ENCODE results near the gene INPP4A.

Gene INPP4A

DNA sequence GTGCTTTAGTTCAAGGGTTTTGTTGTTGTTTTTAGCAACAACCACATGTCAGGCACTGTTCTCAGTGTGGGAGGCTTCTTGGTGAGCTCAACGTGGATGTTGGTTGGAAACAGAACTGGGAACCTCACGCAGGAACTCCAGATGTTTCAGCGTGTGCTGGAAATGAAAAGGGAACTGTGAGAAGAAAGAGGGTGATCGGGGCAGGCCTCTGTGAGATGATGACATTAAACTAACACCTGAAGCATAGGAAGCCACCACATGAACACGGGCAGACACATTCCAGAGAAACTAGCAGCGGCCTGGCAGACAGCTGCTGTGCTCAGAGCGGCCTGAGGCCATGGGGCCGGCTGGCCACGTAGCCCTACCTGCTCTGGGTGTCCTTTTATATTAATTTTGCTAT lies 97.2 kb downstream of the INPP4A start:
- no peak for DNase-seq (ENCODE audit: low spot score)

DNA sequence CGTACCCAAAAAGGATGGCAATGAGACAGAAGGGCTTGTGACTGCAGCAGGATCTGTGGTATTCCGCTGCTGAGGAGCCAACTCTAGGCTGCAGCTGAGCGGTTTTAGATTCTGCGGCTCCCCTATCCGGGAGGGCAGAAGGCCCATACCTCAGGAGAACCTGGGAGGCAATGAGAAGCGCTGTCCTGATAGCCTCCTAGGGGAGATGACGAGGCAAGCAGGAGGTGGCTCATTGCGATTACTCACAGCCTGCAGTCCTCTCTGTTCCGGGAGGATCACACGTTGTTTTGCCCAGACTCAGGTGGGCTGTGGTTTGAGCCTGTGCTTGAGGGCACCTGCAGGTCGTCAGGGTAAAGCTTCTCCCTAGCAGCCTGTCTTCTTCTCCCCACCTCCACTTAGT lies 98.6 kb downstream of the INPP4A start:
- DNase-seq (ENCODE audit: low spot score): no peak

DNA sequence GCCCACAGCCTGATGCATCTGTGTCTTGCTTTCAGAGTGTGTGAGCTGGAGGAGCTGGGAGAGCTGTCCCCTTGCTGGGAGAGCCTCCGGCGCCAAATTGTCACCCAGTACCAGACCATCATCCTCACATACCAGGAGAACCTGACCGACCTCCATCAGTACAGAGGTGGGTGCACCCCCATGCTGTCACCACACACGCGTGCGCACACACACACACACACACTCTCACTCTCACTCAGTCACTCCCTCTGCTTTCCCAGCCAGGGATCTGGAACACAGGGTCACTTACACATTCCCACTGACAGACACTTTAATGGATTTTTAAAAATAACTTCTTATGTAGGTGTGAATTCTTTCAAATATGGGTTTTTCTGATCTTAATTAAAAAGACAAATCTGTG lies 99.2 kb downstream of the INPP4A start:
- no peak for DNase-seq (ENCODE audit: low spot score)

DNA sequence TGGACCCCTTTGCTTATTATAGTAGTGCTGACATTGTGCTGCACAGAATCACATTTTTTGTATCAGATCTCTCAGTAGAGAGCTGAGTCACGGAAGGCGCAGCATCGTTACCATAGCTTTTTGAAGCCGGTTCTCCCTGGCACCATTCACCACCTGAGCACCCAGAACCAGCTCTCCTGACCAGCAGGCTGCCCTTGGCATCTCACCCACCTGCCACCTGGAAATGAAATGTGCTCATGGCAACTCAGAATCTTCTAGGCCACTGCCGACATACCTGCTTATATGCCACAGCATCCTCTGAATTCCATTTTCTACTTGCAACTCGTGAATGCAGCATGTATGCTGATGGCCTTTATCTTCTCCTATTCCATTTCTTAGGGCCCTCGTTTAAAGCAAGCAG lies 100.9 kb downstream of the INPP4A start:
- no peak for DNase-seq (ENCODE audit: low spot score)

DNA sequence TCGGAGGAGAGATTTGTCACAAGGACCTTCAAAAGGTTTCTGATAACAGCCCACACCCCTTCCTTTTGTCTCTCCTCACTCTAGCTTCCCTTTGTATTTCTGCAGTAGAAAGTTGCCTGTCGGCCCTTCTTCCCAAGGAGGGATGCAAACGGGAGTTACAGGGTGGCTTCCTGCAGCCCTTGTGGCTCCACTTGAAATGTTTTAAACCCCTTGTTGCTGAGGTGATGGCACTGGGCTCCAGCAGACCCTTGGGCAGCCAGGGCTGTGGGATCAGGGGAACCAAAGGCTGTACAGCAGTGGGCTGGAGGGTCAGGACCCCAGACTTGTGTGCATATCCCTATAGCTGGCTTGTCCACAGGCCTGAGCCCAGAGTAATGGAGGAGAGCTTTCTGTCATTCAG lies 101.5 kb downstream of the INPP4A start:
- DNase-seq (ENCODE audit: low spot score): no peak

DNA sequence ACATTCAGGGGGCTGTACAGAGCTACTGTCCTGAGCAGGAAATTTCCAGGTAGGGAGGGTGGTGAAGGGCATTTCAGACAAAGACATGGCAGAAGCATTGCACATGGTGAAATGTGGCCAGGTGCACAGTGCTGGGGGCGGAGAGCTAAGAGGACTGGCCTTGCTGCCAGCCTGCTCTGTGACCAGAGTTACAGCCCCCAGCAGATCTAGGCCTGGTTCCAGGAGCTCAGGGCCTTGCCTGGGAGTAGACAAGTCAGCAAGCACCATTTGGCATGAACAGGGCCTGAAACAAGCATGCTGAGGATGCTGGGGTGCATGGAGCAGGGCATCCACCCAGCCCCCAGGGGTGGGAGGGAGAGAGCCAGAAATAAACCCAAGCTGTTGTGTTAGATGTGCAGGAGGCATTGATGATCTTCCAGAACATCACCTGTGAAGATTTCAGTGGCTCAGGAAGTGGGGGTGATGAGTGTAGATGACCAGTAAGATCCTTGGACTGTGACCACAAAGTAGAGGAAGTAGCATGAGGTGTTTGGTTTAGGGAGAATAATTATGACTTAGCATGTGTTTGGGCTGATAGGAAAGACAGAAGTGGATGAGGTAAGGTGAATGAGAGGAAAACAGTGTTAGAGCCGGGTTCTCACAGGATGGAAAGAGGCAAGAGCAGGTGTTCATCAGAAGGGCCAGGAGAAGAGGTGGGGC lies 102.6 kb downstream of the INPP4A start:
- DNase-seq (ENCODE audit: low spot score): no peak

DNA sequence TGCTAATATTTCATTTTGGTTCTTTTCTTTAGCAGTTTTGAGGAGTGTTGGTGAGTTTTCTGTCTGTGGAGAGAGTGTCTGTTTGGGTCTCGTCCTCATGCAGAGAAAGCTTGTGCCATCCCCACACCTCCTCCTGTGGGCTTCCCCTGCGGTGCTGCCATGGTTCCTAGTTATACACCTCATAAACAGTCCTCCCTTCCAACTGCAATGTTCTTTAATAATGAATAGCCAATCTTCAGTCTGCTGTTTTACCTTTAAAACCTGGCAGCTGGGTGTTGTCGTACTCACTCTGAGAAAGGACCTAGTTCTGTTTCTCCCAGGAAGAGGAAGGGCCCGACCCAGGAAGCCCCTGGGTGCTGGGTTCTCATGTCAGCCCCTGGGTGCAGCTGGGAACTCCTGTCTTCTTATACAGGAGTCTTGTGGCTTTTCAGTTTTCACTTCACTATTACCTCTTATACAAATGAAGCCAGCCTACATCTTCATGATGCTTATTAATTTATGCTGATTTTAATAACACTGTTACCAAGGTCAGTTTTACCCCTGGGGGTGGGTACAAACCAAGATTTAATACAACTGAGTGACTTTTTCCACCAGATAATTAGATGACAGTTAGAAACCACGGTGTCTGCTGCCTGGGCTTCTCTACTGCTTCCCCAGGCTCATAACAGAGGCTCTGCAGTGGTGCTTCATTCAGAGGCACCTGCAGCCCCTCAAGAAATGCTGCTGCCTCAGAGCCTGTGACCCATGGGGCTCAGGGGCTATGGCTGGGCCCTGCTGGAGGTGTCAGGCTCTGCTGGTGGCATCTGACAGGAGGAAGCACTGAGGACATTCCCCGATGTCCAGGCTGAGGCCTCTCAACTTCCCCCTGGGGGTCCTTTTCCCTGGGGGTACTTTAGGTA lies 104.5 kb downstream of the INPP4A start:
- DNase-seq (ENCODE audit: low spot score): no peak

DNA sequence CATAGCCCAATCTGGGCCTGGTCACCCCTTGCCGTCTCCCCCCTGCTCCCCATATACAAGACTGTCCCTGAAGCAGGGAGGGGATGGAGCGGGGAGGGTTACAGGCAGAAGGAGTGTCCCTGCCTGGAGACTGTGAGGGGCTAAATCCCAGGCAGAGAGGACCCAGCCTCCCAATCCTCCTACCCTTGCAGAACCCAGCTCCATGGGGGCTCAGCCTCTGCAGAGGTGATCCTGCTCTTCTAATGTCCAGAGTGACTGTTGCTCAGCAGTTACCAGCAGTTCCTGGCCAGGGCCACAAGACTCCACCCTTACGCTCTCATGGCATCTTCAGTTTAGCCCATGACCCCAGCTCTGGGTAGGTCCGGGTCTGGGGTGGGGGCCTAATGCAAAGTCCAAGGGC lies 105.5 kb downstream of the INPP4A start:
- DNase-seq (ENCODE audit: low spot score): no peak

DNA sequence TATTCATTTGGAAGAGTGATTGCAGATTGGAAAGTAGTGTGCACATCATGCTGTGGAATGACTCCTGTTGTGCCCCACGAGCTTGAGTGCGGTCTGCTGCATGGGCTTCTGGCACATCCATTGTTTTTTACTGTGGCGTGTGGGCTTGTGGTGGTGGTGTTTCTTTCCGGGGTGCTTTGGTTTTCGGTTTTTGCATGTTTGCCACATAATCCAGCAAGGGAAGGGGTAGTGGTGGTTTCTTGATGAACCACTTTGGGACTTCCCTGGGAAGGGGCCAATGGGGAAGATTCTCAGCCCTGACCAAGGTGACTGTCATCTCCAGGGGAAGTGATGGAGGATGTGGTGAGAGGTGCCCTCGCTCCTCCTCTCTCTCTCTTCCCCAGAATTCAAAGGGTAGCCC lies 106.7 kb downstream of the INPP4A start:
- DNase-seq (ENCODE audit: low spot score): no peak

DNA sequence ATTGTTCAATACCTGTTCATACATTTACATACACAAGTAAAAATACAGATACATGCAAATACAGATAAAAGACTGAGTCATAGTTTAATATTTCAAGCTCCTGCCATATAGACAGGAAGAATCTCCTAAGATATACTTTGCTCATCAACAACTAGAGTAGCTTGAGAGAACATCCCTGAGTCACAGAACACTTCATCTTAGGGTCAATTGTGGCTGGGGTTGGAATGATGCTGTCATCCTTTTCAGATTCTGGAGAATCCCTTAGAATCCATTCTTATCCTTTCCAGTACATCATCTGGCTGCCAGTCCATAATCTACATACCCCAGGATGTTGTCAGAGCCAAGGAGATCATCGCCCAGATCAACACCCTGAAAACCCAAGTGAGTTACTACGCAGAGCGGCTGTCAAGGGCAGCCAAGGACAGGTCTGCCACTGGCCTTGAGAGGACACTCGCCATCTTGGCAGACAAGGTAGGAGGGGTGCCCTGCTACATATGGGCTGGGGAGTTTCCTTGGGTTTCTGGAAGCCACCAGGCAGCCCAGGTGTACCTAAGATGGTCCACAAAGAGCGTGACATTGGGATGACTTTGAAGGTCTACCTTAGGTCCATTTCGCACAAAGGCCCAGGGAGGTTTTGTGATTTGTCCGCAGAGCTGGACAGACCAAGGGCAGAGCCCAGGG lies 108.0 kb downstream of the INPP4A start:
- peak; percentile 23 for DNase-seq (ENCODE audit: low spot score)

DNA sequence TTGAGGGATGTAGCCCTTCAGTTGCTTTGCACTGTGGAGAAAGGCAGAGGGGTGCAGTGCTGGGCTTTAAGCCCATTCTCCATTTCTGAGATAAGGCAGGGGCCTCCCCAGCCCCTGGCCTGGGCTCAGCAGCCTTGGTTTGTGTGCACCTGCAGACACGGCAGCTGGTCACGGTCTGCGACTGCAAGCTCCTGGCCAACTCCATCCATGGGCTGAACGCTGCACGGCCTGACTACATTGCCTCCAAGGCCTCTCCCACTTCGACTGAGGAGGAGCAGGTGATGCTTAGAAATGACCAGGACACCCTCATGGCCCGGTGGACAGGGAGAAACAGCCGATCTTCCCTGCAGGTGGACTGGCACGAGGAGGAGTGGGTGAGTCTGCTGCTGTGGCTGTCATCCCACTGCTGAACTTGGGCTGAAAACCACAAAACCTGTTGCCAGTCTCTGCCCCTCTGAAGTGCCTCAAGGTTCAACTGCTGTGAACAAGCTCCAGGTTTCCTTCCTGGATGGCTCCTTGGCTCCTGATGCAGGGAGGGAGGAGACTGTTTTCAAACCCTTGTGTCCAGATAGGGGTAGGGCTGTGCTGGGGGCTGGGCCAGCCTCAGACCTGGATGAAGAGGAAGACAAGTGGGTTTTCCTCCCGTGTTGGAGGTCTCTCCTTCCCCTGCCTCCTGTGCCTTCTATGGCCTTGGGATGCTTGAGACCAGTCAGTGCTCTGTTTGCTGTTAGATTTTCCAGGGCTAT lies 109.6 kb downstream of the INPP4A start:
- DNase-seq (ENCODE audit: low spot score): no peak

DNA sequence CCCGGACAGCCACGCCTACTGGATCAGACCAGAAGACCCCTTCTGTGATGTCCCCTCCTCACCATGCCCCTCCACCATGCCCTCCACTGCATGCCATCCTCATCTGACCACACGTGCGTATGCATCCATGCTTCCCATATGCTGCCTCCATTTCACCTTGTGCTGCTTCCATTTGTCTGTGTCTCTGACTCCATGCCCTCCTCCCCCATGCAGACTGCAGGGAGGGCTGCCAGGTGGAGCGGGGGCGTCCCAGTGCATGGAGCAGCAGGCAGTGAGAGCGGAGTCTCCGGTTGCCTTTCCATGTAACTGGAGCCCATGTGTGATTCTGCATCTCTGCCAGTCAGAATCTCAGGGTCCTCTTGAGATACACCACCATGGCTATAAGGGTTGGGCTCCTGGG lies 111.0 kb downstream of the INPP4A start:
- no peak for DNase-seq (ENCODE audit: low spot score)

DNA sequence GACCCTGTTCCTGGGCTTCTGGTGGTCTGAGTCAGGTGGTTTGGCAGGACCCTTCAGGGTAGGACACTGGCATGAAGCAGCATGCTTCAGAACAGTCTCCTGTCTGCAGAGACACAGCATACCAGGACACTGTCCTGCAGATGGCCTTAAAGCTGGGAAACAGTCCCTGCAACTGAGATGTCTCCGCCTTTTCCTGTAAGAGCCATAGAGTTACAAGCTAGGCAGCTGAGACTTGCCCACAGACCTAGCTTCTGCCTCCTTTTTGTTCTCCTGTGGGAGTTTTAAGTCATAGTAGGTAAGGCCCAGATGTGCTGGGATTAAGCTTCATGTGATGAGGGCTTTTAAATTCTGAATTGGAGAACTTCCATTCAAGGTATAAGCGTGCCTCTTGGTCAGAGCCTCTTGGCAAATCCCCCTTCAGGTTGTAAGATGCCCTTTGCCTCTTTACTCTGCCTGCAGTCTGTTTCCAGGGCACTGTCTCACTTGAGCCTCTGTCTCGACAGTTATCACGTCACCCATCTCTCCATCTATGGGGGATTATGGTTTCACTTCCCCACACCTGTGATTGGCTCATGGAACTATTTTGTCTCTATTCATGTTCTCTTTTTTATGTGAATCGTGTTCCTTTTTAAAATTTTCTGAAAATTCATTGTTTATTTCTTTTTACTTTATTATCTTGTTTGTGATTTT lies 111.8 kb downstream of the INPP4A start:
- DNase-seq (ENCODE audit: low spot score): no peak

DNA sequence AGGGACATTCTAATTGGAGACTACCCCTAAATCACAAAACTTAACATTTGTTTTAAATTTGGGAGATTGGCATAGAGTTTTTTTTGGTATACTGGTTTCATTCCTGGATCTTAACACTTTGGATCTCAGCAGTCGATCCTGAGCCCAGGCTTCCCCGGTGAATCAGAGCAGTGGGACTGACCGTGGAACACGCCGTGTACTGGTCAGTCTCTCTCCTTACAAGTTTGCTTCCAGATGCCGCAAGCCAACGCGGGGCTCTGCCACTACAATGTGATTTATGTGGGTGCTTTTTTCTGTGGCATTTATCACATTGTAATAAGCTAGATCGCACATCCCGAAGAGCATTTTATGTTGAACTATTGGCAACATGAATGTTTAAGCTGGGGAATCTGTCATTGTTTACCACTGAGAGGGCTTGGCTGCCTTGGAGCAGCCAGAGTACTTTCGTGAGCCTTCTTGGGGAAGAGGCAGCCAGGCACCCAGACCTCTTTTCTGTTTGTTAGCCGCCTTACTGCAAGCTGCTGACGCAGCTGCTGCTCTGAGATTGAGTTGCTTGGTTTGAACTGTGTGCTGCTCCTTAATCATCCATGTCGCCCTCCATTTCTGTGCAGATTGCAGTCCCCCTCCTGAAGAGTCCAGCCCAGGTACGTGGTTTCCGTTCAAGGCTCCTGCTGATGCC lies 114.3 kb downstream of the INPP4A start:
- peak; percentile 35 for DNase-seq (ENCODE audit: low spot score)

DNA sequence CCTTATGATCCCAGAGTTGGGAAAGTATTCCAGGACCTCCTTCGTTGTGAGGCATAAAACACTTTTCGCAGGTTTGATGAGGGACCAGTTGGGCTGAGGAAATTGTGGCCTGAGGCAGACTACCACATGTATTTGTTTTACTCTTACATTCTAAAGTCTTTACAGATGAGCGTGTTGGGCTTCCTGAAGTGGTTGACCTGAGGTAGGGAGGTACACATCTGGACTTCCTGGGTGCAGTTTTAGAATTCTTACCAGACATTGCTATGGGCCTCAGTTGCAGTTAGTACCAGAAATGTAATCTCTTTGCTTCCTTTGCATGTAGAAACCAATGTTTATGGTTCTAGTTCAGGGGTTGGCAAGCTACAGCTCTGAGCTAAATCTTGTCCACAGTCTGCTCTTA lies 114.9 kb downstream of the INPP4A start:
- DNase-seq (ENCODE audit: low spot score): no peak

DNA sequence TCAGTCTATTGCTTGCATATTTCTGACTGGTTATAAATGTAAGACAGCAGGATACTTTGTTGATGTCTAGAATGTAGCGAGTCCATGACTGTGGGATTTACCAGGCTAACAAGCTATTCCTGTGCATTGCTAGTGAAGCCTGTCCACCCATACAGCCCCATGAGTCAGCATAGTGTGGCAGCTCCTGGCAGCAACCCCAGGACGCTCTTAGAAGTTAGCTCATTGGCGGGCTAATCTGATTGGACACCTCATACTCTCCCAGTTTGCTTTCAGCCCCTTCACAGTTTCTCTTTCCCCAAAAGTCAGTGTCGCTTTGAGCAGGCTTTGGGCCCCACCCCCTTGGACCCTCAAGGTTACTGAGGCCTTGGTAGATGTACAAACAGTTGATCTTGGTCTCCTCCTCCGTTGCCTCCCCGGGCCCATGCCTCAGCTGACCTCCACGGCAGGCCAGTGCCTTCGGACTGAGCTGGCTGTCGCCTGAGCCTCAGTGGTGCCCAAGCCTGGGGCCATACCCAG lies 115.7 kb downstream of the INPP4A start:
- DNase-seq (ENCODE audit: low spot score): peak; percentile 91

DNA sequence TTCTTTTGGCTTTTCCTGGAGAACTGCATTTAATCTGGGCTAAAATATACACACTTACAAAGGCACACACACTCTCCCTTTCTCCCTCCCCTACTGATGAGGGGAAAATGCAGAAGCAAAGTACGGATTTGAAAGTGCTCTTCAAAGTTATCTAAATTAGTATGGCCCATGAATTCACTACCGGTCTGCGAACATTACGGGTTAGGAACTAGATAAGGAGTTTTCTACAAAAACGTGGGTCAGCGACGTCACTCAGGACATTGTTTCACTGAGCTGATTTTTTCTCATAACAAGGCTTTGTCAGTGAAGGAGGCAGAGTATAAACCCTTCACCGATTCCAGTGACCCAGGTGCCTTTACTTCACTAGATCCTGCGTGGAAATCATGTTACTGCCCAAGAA lies 116.4 kb downstream of the INPP4A start:
- no peak for DNase-seq (ENCODE audit: low spot score)

DNA sequence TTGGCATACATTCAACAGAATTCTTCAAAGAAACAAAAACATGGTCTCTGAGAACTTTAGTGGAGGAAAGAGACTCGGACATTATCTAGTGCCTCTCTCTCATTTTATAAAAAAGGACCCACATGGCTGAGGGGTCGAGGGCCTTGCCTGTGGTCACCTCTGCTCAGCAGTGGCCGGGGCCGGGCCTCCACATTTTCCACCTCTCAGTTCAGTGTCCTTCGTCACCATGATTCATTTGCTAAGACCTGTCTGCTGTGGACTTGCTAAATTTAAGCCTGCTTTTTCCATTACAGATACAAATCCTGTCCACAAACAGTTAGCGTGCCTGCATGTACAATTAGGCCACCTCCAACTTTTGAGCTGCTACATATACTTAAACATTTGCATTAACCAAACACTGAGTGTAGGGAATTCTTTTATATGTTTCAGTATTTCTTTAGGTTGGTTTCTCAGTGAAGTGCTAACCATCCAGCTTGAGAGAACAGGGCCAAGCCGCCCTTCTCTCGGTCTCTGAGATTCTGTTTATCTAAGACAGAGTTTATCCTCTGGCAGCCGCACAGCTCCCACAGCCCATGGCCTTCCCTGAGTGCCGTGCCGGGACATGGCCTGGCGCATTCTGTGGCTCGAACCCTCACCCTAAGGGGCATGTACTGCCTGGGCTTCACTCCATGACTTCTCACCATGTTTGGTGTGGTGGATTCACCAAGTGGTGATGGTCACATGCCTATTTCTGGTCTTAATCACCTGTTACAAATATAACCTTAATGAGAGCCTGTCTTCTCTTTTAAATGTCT lies 117.4 kb downstream of the INPP4A start:
- DNase-seq (ENCODE audit: low spot score): no peak

DNA sequence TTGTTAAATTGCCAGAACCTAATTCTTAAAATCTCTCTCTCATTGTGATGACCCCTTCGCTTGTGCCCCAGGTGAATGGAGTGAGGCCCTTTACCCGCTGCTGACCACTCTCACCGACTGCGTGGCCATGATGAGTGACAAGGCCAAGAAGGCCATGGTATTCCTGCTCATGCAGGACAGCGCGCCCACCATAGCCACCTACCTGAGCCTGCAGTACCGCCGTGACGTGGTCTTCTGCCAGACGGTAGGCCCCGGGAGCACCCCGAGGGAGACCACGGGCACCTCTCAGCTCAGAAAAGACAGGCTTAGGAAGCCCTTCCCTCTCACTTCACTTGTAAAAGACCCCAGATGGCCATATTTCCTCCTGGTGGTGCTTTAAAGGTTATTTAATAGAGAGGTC lies 118.7 kb downstream of the INPP4A start:
- no peak for DNase-seq (ENCODE audit: low spot score)

DNA sequence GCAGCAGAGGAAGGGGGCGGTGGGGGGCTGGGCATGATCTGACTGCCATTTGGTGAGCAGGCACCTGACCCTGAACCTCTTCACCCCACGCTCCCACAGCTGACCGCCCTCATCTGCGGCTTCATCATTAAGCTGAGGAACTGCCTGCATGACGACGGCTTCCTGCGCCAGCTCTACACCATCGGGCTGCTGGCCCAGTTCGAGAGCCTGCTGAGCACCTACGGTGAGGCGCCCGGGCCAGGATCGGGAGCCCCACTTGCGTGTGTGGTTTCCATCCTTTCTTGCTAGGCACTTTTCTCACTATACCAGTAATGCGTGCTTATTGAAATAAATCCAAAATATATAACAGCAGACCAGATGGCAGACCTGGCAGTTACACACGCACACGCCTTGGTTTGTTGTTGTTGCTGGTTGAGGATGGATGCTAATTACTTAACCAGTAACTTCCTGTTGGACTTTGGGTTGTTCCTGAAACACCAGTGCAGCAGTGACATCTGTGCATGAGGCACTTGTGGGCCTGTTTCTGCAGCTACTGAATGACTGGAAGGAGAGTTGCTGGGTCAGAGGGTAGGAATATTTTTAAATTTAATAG lies 120.0 kb downstream of the INPP4A start:
- no peak for DNase-seq (ENCODE audit: low spot score)

Measured in AG08396 (cell line).